A549 (cell line): ENCODE measurements around the gene CACNG3.

ENCODE experiments used
- CTCF ChIP-seq: fragments of >200 bp; sonication (Bioruptor Twin); formaldehyde crosslinking; IDR thresholded peaks from 3 replicates; pipeline ENCODE4 v1.5.1; 2016
- HDAC2 ChIP-seq: fragments of 200-600 bp; sonication (generic); IDR thresholded peaks from 2 replicates; pipeline ENCODE4 v1.6.1; 2016
- REST ChIP-seq: fragments of 200-600 bp; sonication (generic); IDR thresholded peaks from 2 replicates; pipeline ENCODE4 v1.6.1; 2016; ENCODE audit warnings: antibody characterized with exemption, mild to moderate bottlenecking, moderate library complexity
- USF2 ChIP-seq: fragments of 450-650 bp; IDR thresholded peaks from 2 replicates; pipeline ENCODE4 v1.6.1; 2014; ENCODE audit warnings: antibody characterized with exemption

GRCh38 chr16:24298548-24299167 lies 42.5 kb downstream of the CACNG3 start:
- TF ChIP-seq CTCF = no peak
- no peak for TF ChIP-seq REST
- no peak for TF ChIP-seq HDAC2
- TF ChIP-seq USF2 = no peak
